ENCODE data around the gene MAPK4.

DNA sequence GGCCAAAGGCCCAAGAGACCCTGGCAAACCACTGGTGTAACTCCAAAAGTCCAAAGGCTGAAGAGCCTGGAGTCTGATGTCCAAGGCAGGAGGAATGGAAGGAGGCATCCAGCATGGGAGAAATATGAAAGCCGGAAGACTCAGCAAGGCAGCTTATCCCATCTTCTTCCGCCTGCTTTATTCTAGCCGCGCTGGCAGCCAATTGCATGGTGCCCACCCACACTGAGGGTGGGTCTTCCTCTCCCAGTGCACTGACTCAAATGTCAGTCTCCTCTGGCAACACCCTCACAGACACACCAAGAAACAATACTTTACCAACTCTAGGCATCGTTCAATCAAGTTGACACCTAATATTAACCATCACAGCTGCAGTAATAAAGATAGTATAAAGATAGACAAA, 34.1 kb downstream of the MAPK4 start:
- TF ChIP-seq, protein P1, sequence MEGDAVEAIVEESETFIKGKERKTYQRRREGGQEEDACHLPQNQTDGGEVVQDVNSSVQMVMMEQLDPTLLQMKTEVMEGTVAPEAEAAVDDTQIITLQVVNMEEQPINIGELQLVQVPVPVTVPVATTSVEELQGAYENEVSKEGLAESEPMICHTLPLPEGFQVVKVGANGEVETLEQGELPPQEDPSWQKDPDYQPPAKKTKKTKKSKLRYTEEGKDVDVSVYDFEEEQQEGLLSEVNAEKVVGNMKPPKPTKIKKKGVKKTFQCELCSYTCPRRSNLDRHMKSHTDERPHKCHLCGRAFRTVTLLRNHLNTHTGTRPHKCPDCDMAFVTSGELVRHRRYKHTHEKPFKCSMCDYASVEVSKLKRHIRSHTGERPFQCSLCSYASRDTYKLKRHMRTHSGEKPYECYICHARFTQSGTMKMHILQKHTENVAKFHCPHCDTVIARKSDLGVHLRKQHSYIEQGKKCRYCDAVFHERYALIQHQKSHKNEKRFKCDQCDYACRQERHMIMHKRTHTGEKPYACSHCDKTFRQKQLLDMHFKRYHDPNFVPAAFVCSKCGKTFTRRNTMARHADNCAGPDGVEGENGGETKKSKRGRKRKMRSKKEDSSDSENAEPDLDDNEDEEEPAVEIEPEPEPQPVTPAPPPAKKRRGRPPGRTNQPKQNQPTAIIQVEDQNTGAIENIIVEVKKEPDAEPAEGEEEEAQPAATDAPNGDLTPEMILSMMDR (IDR thresholded peaks at IDR 0.05): no peak
- no peak for TF ChIP-seq EP300 (IDR thresholded peaks at IDR 0.05)
